Esophagus muscularis mucosa (tissue), 4 donors: Measurements from ENCODE around the gene EFNA4. TPM values are rescaled to one million over a fixed set of nuclear protein-coding genes. Genes with fewer than 3 reads are reported as not detected.

ENCODE experiments used
- DNase-seq: peaks from one replicate; pipeline ENCODE4 v3.0.0-alpha.2; 2017; ENCODE audit errors: extremely low spot score
- H3K27ac ChIP-seq, 4 donors: fragments of 200-600 bp; sonication (generic); replicated peaks in 1 of 4; 1 replicate in 3 of 4; 2 replicates in 1 of 4; pipeline ENCODE4 v1.5.1; 2016 to 2019; ENCODE audit warnings: mild to moderate bottlenecking in 1 of 4
- H3K27me3 ChIP-seq, 4 donors: fragments of 200-600 bp; sonication (generic); one replicate each; pipeline versions ENCODE4 v1.5.1 to v1.6.0; 2016 to 2019
- H3K36me3 ChIP-seq, 4 donors: fragments of 200-600 bp; sonication (generic); one replicate each; pipeline ENCODE4 v1.5.1; 2016 to 2019
- H3K4me1 ChIP-seq, 4 donors: fragments of 200-600 bp; sonication (generic); one replicate each; pipeline ENCODE4 v1.5.1; 2016 to 2019
- H3K4me3 ChIP-seq, 4 donors: fragments of 200-600 bp; sonication (generic); 1 replicate in 2 of 4; 2 replicates in 2 of 4; pipeline ENCODE4 v1.5.1; 2016 to 2019; ENCODE audit warnings: mild to moderate bottlenecking in 4 of 4, moderate library complexity in 1 of 4
- H3K9me3 ChIP-seq, 4 donors: fragments of 200-600 bp; sonication (generic); 1 replicate in 3 of 4; 2 replicates in 1 of 4; pipeline ENCODE4 v1.5.1; 2016 to 2019
- CTCF ChIP-seq, 3 experiments: fragments of 200-600 bp in 2 of 3; fragments of 450-650 bp in 1 of 3; sonication (generic) in 2 of 3; IDR thresholded peaks; one replicate each; pipeline ENCODE4 v1.5.1; 2017 to 2019; ENCODE audit warnings: antibody characterized with exemption in 3 of 3, mild to moderate bottlenecking in 2 of 3, moderate library complexity in 1 of 3
- EP300 ChIP-seq: sonication (generic); formaldehyde crosslinking; IDR thresholded peaks from one replicate; pipeline ENCODE4 v1.6.1; 2017; ENCODE audit warnings: antibody characterized with exemption
- POLR2A ChIP-seq: fragments of 450-650 bp; IDR thresholded peaks from one replicate; pipeline ENCODE4 v1.6.1; 2017; ENCODE audit warnings: antibody characterized with exemption, moderate library complexity, mild to moderate bottlenecking, low read depth
- POLR2AphosphoS5 ChIP-seq, 2 donors: sonication (generic); formaldehyde crosslinking; IDR thresholded peaks; one replicate each; pipeline ENCODE4 v1.6.1; 2017; ENCODE audit warnings: antibody characterized with exemption in 2 of 2
- WGBS: methylation state at CpG from one replicate; pipeline ENCODE4 v1.1.5; 2018; 5-methylcytosine and 5-hydroxymethylcytosine counted together
- intact Hi-C: fragments of 100-400 bp; cut with DNase I; formaldehyde crosslinking; loops from one replicate; pipeline ENCODE4 v1.15.1; 2023
- total RNA-seq, 4 donors: library from RNA; depleted of rRNA; stranded (reverse); fragments of >200 nt; gene quantifications; one replicate each; pipeline versions ENCODE4 v1.1.0 to v1.2.1, GENCODE V29; 2016

Gene EFNA4
- total RNA-seq, 4 donors from 2014 or later: 0.83 to 4.5 (median 3.2) TPM

DNA sequence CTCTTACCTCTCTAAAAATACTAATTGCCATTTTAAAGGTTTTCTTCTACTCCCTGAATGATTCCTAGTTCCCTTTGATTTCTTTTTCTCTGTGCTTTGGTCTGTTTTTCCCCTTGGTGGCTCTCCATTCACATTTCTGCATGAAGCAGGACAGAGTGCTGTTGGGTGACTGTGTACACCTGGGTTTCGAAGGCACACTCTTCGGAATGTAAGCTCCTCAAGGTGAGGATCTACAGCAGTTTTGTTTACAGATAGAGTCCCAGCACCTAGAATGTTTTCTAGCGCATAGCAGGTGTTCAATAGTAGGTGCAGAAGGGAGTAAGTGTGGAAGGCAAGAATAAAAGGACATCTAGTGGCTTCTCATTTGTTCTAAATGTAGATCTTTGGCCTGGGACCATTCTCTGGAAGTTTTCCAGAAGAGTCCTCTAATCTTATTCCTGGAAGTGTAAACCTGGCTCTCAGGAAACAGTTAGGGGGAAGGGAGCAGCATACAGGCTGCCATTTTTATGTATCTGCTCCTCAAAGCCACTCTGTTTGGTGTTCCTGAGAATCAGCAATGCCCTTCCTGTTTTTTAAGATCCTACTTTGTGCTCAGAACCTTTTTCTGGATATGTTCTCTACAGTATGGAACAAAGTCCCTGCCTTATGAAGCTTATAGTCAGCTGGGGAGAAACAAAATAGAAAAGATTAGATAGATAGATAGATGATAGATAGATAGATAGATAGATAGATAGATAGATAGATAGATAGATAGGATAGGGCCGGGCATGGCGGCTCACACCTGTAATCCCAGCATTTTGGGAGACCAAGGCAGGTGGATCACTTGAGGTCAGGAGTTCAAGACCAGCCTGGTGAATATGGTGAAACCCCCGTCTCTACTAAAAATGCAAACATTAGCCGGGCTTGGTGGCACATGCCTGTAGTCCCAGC lies 41.3 kb downstream of the EFNA4 start:
- no peaks in the 10 kb centered on the region for H3K27me3 ChIP-seq
- no peak overlapping the region for H3K4me3 ChIP-seq
- no peak for DNase-seq
- TF ChIP-seq EP300 (no peak), POLR2AphosphoS5 (IDR thresholded peaks at IDR 0.05) (no peak), CTCF (IDR thresholded peaks at IDR 0.05) (no peak), POLR2A (no peak)
- intact Hi-C loops: no loop called here
- no peaks in the 10 kb centered on the region for H3K9me3 ChIP-seq
- peaks cover 0 to 14% (median 9%) of the 10 kb centered on the region in 4 donors for H3K4me1 ChIP-seq
- H3K36me3 ChIP-seq: no peaks in the 10 kb centered on the region
- WGBS: 83% methylated on average over 7 of the region's 7 CpGs
- H3K27ac ChIP-seq: peak overlapping the region in 1 of 4 donors; percentile 36

DNA sequence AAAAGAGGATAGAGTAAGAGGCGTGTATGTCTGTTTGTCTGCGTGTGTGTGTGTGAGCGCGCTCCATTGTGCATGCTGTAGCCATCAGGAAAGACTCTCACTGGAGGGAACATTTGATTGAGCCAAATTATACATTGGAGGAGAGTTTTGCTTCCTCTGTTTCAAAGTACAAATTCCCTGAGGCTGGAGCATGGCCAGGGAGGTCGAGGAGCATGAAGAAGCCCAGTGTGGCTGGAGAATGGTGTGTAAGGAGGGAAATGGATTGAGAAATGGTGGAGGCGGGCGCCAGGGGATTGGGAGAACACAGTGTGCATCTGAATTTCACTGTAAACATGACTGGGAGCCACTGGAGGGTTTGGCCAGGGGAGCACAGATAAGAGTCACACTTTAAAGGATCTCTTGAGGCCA lies 42.1 kb downstream of the EFNA4 start:
- no peaks in the 10 kb centered on the region for H3K9me3 ChIP-seq
- WGBS: 73% methylated on average over 7 of the region's 7 CpGs
- peak overlapping the region in 1 of 4 donors; percentile 36 for H3K27ac ChIP-seq
- DNase-seq: no peak
- no peaks in the 10 kb centered on the region for H3K36me3 ChIP-seq
- peaks cover 0 to 14% (median 9%) of the 10 kb centered on the region in 4 donors for H3K4me1 ChIP-seq
- no peak for TF ChIP-seq EP300
- no peak for TF ChIP-seq POLR2AphosphoS5 (IDR thresholded peaks at IDR 0.05)
- TF ChIP-seq CTCF (IDR thresholded peaks at IDR 0.05): no peak
- no peak for TF ChIP-seq POLR2A
- no peak overlapping the region for H3K4me3 ChIP-seq
- H3K27me3 ChIP-seq: no peaks in the 10 kb centered on the region
- intact Hi-C loops: no loop called here

GRCh38 chr1:155106862-155107261 lies 43.3 kb downstream of the EFNA4 start:
- intact Hi-C loops: no loop called here
- Histone ChIP-seq H3K27ac (no peak overlapping the region), H3K27me3 (no peaks in the 10 kb centered on the region), H3K4me3 (no peak overlapping the region), H3K36me3 (no peaks in the 10 kb centered on the region), H3K4me1 (peaks cover 0 to 14% (median 9%) of the 10 kb centered on the region in 4 donors), H3K9me3 (no peaks in the 10 kb centered on the region)
- WGBS: 89% methylated on average over 6 of the region's 6 CpGs
- TF ChIP-seq POLR2A (no peak), EP300 (no peak), POLR2AphosphoS5 (IDR thresholded peaks at IDR 0.05) (no peak), CTCF (IDR thresholded peaks at IDR 0.05) (no peak)
- no peak for DNase-seq

DNA sequence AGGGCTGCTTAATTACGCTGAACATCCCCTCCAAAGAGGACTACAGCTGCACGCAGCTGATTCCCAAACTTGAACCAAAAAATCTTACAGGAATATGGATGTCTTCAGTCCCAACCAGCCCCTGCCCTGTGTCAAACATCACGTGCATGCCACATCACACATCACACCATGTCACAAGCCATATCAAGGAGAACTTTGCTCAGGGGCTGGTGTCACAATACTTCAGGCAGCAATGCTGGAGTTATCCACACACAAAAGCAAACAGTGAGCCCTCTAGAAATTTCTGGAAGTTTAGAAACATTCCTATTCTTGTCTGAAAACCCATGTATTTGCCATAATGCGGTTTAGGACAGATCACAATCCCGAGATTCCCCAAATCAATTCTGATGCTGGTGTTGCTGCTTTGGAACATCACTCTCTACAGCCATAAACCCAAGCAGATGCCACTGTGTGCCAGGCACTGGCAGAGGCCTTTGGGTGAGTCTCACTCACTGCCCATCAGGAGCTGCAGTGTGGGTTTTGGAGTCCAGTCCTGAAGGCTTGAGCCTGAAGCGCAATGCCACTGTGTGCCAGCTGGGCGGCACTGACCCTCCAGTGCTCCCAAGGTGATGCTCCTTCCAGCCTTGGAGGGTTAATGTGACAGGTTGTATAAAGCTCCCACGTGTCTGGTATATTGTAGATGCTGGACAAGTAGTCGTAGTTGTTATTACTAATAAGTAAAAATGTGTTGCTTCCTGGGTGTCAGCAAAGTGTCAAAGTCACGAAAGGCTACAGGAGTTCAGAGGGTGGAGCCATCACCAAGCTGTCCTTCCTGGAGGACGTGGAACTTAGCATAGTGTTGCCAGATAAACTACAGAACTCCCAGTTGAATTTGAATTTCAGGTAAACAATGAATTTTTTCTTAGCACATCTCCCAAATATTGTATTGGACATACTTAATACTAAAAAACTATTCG lies 44.0 kb downstream of the EFNA4 start:
- intact Hi-C loops: no loop called here
- DNase-seq: no peak
- TF ChIP-seq CTCF (IDR thresholded peaks at IDR 0.05): no peak
- TF ChIP-seq POLR2AphosphoS5 (IDR thresholded peaks at IDR 0.05): no peak
- no peak for TF ChIP-seq EP300
- no peak overlapping the region for H3K27ac ChIP-seq
- H3K9me3 ChIP-seq: no peaks in the 10 kb centered on the region
- H3K36me3 ChIP-seq: no peaks in the 10 kb centered on the region
- no peak overlapping the region for H3K4me3 ChIP-seq
- peaks cover 0 to 14% (median 9%) of the 10 kb centered on the region in 4 donors for H3K4me1 ChIP-seq
- no peaks in the 10 kb centered on the region for H3K27me3 ChIP-seq
- 75% methylated on average over 12 of the region's 12 CpGs for WGBS
